GM12865 (cell line): ENCODE results near the gene UNKL.

Experiments used
- DNase-seq: peaks from one replicate; pipeline ENCODE4 v3.0.0; 2010; ENCODE audit warnings: low read depth
- H3K4me3 ChIP-seq: 2 replicates; pipeline ENCODE4 v1.5.1; 2011; ENCODE audit warnings: mild to moderate bottlenecking, low read depth, low read length, control low read depth
- CTCF ChIP-seq: IDR thresholded peaks from 2 replicates; pipeline ENCODE4 v1.5.1; 2011; ENCODE audit warnings: low read length, control low read depth, low read depth, inconsistent platforms; ENCODE audit not compliant: insufficient read depth; ENCODE audit errors: missing control alignments

Gene UNKL

GRCh38 chr16:1337486-1337885 lies 77.0 kb downstream of the UNKL start:
- no peak overlapping the region for H3K4me3 ChIP-seq
- DNase-seq, result no peak
- no peak for TF ChIP-seq CTCF

- TF ChIP-seq CTCF, result no peak
- DNase-seq, result no peak
- no peak overlapping the region for H3K4me3 ChIP-seq
These were observed 77.9 kb downstream of the UNKL start for GRCh38 chr16:1336619-1337018.

- no peak overlapping the region for H3K4me3 ChIP-seq
- DNase-seq, result no peak
- TF ChIP-seq CTCF, result no peak
These were observed 78.5 kb downstream of the UNKL start for GRCh38 chr16:1335996-1336395.

- no peak for DNase-seq
- TF ChIP-seq CTCF, result no peak
- no peak overlapping the region for H3K4me3 ChIP-seq
These were observed 79.1 kb downstream of the UNKL start for GRCh38 chr16:1335211-1335971.

- TF ChIP-seq CTCF, result no peak
- no peak for DNase-seq
- no peak overlapping the region for H3K4me3 ChIP-seq
These were observed 79.8 kb downstream of the UNKL start for GRCh38 chr16:1334739-1335138.

- TF ChIP-seq CTCF, result no peak
- H3K4me3 ChIP-seq, result no peak overlapping the region; the same call in 1 of the 2 replicates
- no peak for DNase-seq
These were observed 80.4 kb downstream of the UNKL start for GRCh38 chr16:1333854-1334700.
